Measurements from ENCODE around the gene PAQR7. TPM values are rescaled to one million over a fixed set of nuclear protein-coding genes. Genes with fewer than 3 reads are reported as not detected.
A peak's percentile ranks its signal among the peaks of the same experiment; 100 is the strongest.

PAQR7 gene
- total RNA-seq, 1 donor from 2014 or later: 20.7 TPM

DNA sequence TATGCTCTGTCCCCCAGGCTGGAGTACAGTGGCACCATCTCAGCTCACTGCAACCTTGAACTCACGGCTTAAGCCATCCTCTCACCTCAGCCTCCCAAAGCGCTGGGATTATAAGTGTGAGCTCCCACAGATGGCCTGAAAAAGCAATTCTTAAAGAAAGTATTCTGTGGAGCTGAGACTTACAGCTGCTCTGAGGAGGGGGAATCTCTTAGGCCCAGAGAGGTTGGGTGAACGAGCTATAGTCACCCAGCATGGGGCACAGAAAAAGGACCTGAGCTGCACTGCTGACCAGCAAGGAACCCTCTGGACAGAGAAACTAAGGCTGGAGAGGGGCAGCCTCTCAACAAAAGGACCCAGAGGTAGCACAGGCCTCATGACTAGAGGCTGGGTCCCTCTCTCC, 1.3 kb downstream of the PAQR7 start:
- no peak for DNase-seq (ENCODE audit: low read depth)

DNA sequence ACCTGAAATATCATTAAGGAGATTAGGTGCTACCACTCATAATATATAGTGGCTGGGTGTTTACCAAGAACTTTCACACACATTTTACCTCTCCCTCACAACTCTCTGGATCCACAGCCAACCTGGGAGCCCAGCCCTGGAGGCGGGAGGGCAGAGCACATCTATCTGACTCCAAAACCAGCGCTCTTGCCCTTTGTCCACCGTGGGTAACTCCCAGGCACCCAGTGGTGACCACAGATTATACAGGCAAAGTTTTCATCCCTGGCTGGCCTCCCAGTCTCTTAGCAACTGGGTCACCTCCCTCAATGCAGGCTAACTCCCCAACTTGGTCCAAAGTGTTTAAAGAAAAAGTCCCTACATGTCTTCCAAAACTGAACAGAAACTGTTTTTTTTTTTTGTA, 2.4 kb downstream of the PAQR7 start:
- DNase-seq (ENCODE audit: low read depth): peak; percentile 46

DNA sequence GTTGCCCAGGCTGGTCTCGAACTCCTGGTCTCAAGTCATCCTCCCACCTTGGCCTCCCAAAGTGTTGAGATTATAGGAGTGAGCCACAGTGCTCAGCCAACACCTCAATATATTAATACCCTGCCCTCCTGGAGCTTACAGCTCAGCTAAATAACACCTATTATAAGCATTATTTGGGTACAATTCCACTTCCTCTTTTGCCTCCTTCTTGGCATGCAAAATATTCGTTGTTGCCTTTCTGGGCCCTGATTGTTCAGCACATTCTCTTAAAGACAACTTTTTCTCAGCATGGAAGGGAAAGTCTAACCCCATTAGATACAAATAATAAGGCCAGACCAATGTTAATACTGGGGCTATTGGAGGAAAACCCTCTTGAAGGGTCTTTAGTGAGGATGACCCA, 2.8 kb downstream of the PAQR7 start:
- no peak for DNase-seq (ENCODE audit: low read depth)

DNA sequence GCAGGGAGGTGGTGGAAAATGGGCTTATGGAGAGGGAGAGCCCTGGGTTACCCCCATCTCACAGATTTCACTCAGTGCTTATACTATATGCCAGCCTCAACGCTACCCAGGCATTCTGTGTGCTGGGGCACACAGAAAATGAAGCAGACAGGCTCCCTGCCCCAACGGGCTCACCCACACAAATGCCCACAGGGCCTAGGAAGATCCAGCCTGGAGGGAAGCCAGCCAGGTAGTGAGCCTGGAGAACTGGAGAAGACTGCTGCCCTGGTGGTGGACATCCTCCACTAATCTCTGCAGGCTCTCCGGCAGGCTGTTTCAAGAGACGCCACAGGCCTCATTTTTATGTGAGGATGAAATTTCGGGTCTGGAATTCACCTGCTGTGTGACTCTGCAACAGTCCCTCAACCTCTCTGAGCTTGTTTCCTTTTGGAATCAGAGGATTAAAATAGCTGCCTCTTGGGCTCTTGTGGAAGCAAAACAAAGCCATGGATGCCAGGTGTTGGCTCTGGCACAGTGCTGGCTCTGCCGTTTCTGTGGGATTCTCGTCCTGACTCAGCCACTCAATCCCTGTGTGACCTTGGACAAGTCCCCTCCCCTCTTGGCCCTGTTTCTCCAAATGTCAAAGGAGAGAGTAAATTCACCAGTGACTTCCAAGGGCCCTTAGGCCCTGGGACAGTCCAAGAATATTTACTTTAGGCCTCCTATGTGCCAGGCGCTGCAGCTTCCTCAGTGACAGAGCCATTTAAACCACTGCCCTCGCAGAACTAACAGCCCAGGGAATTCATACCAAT, 3.6 kb downstream of the PAQR7 start:
- no peak for DNase-seq (ENCODE audit: low read depth)

DNA sequence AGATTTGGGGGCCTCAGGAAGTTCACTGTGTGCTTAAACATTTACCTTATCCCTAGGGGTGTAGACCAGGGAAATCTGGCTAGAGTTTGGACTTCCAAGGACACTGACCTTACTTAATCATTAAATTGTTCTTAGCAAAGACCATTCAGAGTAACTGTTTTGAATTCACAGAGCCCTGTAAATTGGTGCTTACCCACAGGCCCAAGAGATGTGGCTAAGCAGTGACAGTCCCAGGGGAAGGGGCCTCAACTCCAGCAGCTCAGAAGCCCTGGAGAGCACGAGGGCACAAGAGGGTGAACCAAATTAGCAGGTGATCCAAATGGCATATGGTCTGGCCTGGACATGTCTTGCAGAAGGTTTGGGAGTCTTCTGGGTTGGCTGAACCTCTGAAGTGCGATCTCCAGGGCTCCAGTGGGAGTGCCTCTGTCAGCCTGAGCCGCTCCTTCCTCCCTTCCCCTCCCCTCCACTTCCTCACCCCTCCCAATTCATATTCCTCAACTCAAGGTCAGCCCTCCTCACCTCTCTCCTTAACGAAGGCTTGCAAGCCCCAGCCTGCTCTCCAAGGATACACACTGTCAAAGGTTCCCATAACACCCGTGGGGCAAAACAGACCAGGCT, 4.3 kb downstream of the PAQR7 start:
- DNase-seq (ENCODE audit: low read depth): peak; percentile 54

DNA sequence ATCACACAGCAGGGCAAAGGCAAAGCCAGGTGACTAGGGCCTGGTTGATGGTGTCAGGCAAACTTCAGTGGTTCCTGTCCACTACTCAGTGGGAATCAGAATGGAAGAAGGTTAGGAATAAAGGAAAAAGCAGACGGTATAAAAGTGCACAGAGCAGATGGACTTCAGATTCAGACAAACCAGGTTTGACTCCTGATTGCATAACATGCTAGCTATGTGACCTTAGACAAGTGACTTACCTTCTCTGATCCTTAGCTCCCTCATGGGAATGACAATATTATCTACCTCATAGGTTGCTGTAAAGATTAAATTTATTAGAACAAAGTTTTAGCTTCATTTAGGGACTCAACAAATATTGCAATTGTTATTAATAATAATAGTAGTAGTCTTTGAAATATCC, 4.9 kb downstream of the PAQR7 start:
- no peak for DNase-seq (ENCODE audit: low read depth)

DNA sequence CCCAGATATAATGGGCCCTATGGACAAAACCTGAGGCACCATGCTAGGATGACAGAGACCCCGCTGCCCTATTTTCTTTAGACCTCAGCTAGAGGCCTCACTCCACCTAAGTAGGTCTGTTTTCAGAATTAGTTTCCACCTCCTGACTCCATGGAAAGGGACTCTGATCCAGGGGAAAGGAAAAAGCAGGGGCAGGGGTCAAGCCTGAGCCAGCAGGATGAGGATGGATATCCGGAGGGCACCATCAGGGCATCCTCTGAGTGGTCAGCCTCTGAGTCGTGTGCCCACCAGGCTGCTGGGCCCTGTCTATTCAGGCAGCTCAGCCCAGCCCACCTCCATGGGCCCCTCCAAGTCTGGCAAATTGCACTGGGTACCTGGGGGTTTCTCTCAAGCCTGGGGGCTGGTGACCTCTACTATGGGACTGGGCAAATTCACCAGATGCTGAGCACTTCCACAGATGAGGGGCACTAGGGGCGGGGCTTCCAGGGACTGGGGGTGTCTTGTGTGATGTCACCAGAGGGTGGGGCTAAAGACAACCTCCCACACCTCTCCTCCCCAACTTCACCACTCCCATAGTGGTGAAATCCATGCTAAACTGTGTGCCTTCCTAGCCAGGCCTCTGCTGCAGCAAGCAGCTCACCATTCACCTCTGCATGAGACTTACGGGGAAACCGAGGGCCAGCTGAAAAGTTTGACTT, 5.5 kb downstream of the PAQR7 start:
- no peak for DNase-seq (ENCODE audit: low read depth)

DNA sequence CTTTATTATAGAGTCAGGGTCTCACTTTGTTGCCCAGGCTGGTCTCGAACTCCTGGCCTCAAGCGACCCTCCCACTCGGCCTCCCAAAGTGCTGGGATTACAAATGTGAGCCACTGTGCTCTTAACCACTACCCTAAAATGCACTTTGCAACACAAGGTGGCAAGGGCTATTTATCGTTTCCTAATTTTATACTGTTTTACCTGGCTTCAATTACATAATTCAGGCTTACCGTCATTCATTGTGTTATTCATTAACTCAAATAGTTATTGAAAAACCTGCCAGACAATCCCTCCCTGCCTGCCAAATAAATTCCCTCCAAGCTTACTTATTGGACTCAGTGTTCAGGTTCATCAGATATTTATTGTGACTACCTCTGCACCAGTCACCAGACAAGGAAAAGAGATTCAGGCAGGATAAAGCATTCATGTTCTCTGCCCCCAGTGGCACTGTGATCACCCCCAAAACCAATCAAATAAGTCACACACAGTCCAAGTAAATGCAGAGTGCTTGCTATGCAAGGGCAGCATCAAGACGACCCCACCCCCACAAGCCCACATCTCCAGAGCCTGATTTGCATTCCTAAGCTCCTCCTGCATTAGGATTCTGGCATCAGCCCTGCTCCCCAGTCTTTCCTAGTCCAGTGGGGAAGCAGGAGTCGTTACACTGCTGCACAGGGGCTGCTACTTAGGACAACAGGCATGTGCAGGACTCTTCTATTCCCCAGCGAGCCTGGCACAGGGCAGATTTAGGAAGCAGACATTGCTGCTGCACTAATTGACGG, 8.1 kb downstream of the PAQR7 start:
- peak; percentile 96 for DNase-seq (ENCODE audit: low read depth)

DNA sequence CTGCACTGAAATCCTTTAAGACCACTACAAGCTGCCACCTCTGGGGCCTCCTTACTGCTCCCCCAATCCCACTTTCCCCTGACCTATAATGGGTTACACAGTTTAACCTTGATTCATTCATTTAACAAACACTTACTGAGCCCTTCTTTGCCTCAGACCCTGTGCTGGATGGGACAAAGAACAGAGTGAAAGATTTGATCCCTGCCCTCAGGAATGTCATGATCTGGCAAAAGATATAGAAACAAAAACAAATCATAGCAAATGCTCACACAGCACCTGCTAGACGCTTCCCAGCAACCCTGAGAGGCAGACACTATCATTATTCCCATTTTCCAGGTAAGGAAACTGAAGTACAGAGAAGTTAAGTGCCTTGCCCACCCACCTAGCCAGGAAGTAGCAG, 9.2 kb downstream of the PAQR7 start:
- DNase-seq (ENCODE audit: low read depth): no peak

DNA sequence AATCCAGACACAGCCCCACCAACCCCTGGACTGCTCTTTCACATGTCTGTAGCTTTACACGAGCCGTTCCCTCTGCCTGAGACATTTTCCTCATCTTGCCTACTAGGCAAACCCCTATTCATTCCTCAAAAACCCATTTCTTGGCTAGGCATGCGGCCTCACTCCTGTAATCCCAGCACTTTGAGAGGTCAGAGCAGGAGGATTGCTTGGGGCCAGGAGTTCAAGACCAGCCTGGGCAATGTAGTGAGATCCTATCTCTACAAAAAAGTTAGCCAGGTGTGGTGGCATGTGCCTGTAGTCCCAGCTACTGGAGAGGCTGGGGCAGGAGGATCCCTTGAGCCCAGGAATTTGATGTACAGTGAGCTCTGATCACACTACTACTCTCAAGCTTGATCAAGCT, 11.1 kb downstream of the PAQR7 start:
- no peak for DNase-seq (ENCODE audit: low read depth)

DNA sequence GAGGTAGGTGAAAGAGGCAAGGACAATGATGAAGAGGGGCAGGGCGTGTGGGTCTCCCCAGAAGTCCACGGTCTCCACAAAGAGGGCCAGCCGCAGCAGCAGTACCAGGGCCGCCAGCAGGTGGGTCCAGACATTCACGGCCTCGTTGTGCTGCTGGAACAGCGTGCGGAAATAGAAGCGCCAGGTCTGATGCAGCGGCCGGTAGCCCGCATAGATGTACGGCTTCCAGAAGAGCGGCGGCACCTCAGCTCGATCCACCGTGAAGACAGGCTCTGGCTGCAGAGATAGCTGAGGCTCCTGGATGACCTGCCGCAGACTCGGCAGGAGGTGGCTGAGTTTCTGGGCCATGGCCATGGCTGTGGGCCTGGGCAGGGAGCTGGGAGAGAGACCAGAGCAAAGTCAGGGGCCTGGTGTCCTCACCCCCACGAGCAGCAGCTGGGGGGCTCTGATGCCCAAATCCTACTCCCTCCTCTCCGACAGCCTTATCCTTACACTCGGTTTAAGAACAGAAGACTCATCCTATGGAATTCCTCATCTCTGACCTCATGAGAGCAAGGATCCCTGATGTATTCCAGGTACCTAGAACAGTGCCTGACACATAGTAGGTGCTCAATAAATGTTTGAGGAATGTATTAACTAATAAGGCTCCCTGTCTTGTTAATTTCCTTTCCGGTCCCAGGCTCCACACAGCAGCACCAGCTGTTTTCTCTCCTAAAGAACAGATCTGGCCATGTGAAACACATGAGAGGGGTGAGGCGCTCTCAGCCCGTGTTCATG, 11.8 kb downstream of the PAQR7 start:
- DNase-seq (ENCODE audit: low read depth): no peak

DNA sequence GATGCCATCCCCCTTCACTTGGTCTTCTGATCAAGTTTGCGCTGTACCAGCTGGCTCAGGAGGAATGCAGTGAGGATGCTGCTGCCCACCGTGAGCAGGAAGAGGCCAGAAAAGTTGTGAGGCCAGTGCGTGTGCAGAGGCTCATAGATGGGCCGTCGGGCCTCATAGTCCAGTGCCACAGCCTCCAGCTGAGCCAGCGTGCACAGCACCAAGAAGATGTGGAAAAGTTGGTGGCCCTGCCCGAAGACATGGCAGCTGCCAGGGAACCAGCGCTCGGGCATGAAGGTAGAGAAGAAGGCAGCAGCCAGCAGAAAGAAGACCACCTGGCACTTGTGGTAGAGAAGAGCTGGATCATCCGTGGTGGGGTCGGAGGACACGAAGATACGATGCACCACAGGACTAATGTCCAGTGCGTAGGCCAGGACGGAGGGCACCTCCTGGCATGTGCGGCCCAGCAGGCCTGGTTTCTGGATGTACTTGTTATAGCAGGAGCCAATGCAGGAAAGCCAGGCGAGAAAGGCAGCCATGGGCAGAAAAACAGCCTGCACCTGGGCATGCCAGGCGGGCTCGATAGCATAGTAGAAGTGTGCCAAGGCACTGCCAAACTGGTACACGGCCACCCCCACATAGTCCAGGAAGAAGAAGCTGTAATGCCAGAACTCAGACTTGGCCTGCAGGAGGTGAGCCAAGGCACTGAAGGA, 12.6 kb downstream of the PAQR7 start:
- DNase-seq (ENCODE audit: low read depth): no peak

DNA sequence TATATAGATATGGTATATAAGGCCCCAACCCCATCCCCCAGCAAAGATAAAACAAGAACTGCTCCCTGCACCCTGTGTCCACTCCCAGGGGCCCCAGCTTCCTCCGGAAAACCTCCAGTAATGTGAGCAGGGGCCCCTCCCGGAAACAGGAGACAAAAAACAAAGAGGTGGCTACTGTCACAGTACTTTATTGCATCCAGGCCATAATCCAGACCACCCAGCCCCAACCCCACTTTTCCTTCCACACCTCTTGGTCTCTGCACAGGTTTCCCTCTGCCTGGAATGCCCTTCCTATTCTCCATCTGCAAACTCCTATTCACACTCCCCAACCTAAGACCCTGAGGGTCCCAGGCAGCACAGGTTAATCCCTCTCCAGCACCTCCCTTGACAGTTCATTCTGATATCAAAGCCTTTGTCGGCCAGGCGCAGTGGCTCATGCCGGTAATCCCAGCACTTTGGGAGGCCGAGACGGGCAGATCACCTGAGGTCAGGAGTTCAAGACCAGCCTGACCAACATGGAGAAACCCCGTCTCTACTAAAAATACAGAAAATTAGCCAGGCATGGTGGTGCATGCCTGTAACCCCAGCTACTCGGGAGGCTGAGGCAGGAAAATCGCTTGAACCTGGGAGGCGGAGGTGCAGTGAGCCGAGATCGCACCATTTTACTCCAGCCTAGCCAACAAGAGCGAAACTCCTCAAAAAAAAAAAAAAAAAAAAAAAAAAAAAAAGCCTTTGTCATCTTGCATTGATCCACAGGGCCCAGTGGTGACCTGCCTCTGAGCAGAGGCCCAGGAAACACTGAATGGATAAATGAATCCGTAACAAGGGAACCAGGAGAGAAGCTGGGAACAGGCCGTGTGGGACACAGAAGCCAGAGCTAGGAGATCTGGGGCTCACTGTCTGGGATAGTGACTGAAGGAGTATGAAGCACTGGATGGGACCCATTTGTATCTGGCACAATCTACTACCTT, 13.9 kb downstream of the PAQR7 start:
- DNase-seq (ENCODE audit: low read depth): no peak

DNA sequence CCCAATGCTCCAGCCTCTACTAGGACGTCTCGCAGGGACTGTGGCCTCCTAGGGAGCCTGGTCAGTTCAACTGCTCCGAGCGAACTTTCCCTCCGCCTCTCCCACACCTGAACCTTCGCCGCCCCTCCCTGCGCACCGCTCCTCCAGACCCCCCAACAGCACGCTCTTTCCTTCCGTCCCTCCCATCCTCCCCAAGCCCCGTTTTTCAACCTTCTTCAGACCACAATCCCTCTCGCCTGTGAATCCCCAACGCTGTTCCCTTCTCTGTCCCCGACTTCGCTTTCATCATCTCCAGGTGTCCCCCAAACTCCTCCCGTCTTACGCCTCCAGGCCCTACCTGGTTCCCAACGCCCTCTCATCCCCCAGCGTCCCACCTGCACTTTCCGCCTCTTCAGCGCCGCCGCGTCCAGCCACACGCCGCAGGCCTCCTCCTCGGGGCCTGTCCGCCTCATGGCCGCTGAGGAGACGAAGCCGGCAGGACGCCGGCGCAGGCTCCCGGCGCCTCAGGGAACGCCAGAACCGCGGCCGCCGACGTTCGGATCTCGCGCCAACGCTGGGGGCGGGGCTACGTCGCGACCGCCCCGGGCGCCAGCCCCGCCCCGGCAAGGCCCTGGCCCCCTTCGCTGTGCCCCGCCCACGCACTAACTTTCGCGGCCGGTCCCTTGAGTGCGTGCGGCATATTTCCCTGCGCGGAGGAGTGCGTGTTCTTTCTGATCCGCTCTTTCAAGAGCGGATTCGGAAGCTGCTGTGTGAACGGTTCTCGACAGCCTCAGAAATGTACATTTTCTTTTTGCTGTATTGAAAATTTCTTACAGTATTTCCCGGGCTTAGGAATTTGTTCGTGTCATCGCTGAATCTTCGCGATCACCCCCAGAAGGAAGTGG, 16.4 kb downstream of the PAQR7 start, which contains the start of gene AUNIP:
Gene AUNIP (minus strand): TSS at position 552 of the 884 bp plus-strand sequence. CDS start 100 bp downstream, at position 452.
- peak; percentile 58 for DNase-seq (ENCODE audit: low read depth)

DNA sequence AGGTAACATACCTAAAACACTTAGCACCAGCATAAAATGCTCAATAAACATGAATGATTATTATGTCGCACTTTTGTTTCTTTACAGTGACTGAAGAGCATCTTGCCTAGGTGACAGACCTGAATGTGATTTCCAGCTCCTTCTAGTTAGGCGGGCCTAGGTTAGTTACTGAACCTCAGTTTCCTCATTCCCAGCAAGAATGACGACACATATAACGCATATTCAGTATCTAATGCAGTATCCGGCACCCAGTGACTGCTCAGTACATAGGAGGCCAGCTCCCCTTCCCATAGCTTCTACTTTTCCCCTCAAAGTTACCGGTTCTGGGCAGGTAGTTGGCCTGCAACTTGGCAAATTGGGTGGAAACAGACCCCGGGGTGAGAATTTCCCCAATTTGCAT, 17.0 kb downstream of the PAQR7 start:
- DNase-seq (ENCODE audit: low read depth): no peak

DNA sequence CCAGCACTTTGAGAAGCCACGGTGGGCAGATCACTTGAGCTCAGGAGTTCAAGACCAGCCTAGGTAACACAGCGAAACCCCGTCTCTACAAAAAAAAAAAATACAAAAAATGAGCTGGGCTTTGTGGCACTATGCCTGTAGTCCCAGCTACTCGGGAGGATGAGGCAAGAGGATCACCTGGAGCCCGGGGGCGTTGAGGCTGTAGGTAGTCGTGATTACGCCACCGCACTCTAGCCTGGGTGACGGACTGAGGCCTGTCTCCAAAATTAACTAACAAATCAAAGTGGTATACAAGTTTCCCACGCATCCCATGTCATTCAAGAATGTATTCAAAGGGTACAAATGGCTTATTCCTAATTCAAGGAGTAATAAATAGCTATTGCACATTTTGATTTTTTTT, 18.7 kb downstream of the PAQR7 start:
- DNase-seq (ENCODE audit: low read depth): no peak

DNA sequence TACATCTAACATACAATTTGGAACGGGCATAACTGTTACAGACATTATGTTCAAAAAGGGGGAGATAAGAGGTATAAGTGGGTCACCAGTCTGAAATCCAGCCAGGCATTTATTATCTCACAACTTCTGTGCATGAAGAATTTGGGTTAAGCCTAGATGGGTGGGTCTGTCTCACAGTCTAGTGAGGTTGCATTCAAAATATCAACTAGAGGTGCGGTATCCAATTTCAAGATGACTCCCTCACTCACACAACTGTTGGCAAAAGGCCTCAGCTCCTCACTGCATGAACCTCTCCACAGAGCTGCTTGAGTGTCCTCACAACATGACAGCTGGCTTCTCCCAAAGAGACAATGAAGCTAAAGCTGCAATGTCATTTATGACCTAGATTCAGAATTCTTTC, 21.0 kb downstream of the PAQR7 start:
- no peak for DNase-seq (ENCODE audit: low read depth)

DNA sequence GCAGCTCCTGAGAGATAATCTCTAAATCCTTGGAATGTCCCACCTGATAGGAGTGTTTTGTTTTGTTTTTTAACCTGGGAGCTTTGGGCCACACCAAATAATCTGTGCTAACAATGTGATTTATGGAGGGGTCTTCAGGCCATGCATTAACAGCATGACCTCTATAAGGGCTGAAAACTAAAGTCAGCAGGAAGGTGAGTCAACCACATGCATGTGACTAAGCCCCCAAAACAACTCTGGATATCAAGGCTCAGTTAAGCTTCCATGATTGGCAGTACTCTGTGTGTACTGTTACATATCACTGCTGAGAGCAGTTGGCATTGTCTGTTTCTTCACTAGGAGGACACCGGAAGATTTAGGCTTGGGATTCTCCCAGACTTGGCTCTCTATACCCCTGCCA, 27.0 kb downstream of the PAQR7 start:
- no peak for DNase-seq (ENCODE audit: low read depth)

All from renal cortical epithelial cell (primary cell).